ENCODE data around the gene HERPUD1.
"Not testable (repeated sequence)": the region's sequence is repeated elsewhere in the genome, so short reads cannot be mapped to it uniquely, and the experiment has no call there.

HERPUD1 gene

GRCh38 chr16:56931892-56932720 is at the start of gene HERPUD1:
Gene HERPUD1 (plus strand): TSS chr16:56932142. CDS start chr16:56932245, 103 bp downstream.
- no peaks in the 10 kb centered on the region for H3K27me3 Mint-ChIP-seq (ENCODE audit: low read depth)
- H3K27ac Mint-ChIP-seq: peak within 1 kb of the TSS; percentile 99
- peak within 1 kb of the TSS; percentile 99 for H3K4me3 Mint-ChIP-seq
- H3K4me1 Mint-ChIP-seq (ENCODE audit: low read depth): peaks cover 38% of the 10 kb centered on the region
- peaks cover 41% of the 10 kb centered on the region for H3K36me3 Mint-ChIP-seq (ENCODE audit: low read depth)
- no peaks in the 10 kb centered on the region for H3K9me3 Mint-ChIP-seq

- Mint-ChIP-seq H3K36me3 (ENCODE audit: low read depth) (no peaks in the 10 kb centered on the region), H3K27me3 (ENCODE audit: low read depth) (no peaks in the 10 kb centered on the region), H3K9me3 (no peaks in the 10 kb centered on the region), H3K27ac (no peak overlapping the region), H3K4me1 (ENCODE audit: low read depth) (no peaks in the 10 kb centered on the region), H3K4me3 (no peak overlapping the region)
Observed at GRCh38 chr16:56883586-56883985, 48.4 kb upstream of the HERPUD1 start.

- Mint-ChIP-seq H3K4me3 (no peak overlapping the region), H3K27me3 (ENCODE audit: low read depth) (no peaks in the 10 kb centered on the region), H3K27ac (no peak overlapping the region), H3K36me3 (ENCODE audit: low read depth) (no peaks in the 10 kb centered on the region), H3K4me1 (ENCODE audit: low read depth) (no peaks in the 10 kb centered on the region), H3K9me3 (no peaks in the 10 kb centered on the region)
Observed at GRCh38 chr16:56884026-56884582, 47.8 kb upstream of the HERPUD1 start.

GRCh38 chr16:56884929-56885328 is 47.0 kb upstream of the HERPUD1 start:
- H3K4me3 Mint-ChIP-seq; H3K4me1 Mint-ChIP-seq (ENCODE audit: low read depth); H3K9me3 Mint-ChIP-seq; H3K27me3 Mint-ChIP-seq (ENCODE audit: low read depth); H3K27ac Mint-ChIP-seq; H3K36me3 Mint-ChIP-seq (ENCODE audit: low read depth): not testable (repeated sequence)

- Mint-ChIP-seq H3K4me1 (ENCODE audit: low read depth) (no peaks in the 10 kb centered on the region), H3K27ac (no peak overlapping the region), H3K36me3 (ENCODE audit: low read depth) (no peaks in the 10 kb centered on the region), H3K4me3 (no peak overlapping the region), H3K9me3 (no peaks in the 10 kb centered on the region), H3K27me3 (ENCODE audit: low read depth) (no peaks in the 10 kb centered on the region)
Observed at GRCh38 chr16:56885446-56886162, 46.3 kb upstream of the HERPUD1 start.

GRCh38 chr16:56886296-56886695 is 45.6 kb upstream of the HERPUD1 start:
- Mint-ChIP-seq H3K9me3 (no peaks in the 10 kb centered on the region), H3K36me3 (ENCODE audit: low read depth) (no peaks in the 10 kb centered on the region), H3K27ac (no peak overlapping the region), H3K27me3 (ENCODE audit: low read depth) (no peaks in the 10 kb centered on the region), H3K4me3 (no peak overlapping the region), H3K4me1 (ENCODE audit: low read depth) (no peaks in the 10 kb centered on the region)

GRCh38 chr16:56886826-56887225 is 45.1 kb upstream of the HERPUD1 start:
- no peaks in the 10 kb centered on the region for H3K9me3 Mint-ChIP-seq
- H3K4me3 Mint-ChIP-seq: no peak overlapping the region
- H3K27ac Mint-ChIP-seq: no peak overlapping the region
- H3K27me3 Mint-ChIP-seq (ENCODE audit: low read depth): no peaks in the 10 kb centered on the region
- H3K4me1 Mint-ChIP-seq (ENCODE audit: low read depth): no peaks in the 10 kb centered on the region
- H3K36me3 Mint-ChIP-seq (ENCODE audit: low read depth): no peaks in the 10 kb centered on the region

- Mint-ChIP-seq H3K27me3 (ENCODE audit: low read depth) (no peaks in the 10 kb centered on the region), H3K9me3 (no peaks in the 10 kb centered on the region), H3K27ac (no peak overlapping the region), H3K4me3 (no peak overlapping the region), H3K36me3 (ENCODE audit: low read depth) (no peaks in the 10 kb centered on the region), H3K4me1 (ENCODE audit: low read depth) (no peaks in the 10 kb centered on the region)
Observed at GRCh38 chr16:56888806-56889205, 43.1 kb upstream of the HERPUD1 start.

- Mint-ChIP-seq H3K4me1 (ENCODE audit: low read depth) (no peaks in the 10 kb centered on the region), H3K27me3 (ENCODE audit: low read depth) (no peaks in the 10 kb centered on the region), H3K9me3 (no peaks in the 10 kb centered on the region), H3K36me3 (ENCODE audit: low read depth) (no peaks in the 10 kb centered on the region), H3K27ac (no peak overlapping the region), H3K4me3 (no peak overlapping the region)
Observed at GRCh38 chr16:56889206-56889605, 42.7 kb upstream of the HERPUD1 start.

GRCh38 chr16:56891685-56892084 is 40.3 kb upstream of the HERPUD1 start:
- Mint-ChIP-seq H3K27me3 (ENCODE audit: low read depth) (no peaks in the 10 kb centered on the region), H3K4me1 (ENCODE audit: low read depth) (no peaks in the 10 kb centered on the region), H3K4me3 (no peak overlapping the region), H3K27ac (no peak overlapping the region), H3K9me3 (no peaks in the 10 kb centered on the region), H3K36me3 (ENCODE audit: low read depth) (no peaks in the 10 kb centered on the region)

- H3K27ac Mint-ChIP-seq: no peak overlapping the region
- H3K27me3 Mint-ChIP-seq (ENCODE audit: low read depth): peaks cover 2% of the 10 kb centered on the region
- H3K9me3 Mint-ChIP-seq: no peaks in the 10 kb centered on the region
Observed at GRCh38 chr16:56892705-56893104, 39.2 kb upstream of the HERPUD1 start.

GRCh38 chr16:56894331-56894917 is 37.5 kb upstream of the HERPUD1 start:
- H3K9me3 Mint-ChIP-seq: no peaks in the 10 kb centered on the region
- H3K27me3 Mint-ChIP-seq (ENCODE audit: low read depth): peaks cover 4% of the 10 kb centered on the region
- H3K36me3 Mint-ChIP-seq (ENCODE audit: low read depth): no peaks in the 10 kb centered on the region
- H3K27ac Mint-ChIP-seq: no peak overlapping the region
- no peak overlapping the region for H3K4me3 Mint-ChIP-seq
- peaks cover 13% of the 10 kb centered on the region for H3K4me1 Mint-ChIP-seq (ENCODE audit: low read depth)

More at GRCh38 chr16:56892705-56893104, 39.2 kb upstream of the HERPUD1 start:
- Mint-ChIP-seq H3K4me1 (ENCODE audit: low read depth) (peaks cover 4% of the 10 kb centered on the region), H3K4me3 (no peak overlapping the region), H3K36me3 (ENCODE audit: low read depth) (no peaks in the 10 kb centered on the region)

- Mint-ChIP-seq H3K4me1 (ENCODE audit: low read depth) (peaks cover 14% of the 10 kb centered on the region), H3K9me3 (no peaks in the 10 kb centered on the region), H3K27me3 (ENCODE audit: low read depth) (peaks cover 14% of the 10 kb centered on the region), H3K27ac (no peak overlapping the region), H3K36me3 (ENCODE audit: low read depth) (no peaks in the 10 kb centered on the region), H3K4me3 (no peak overlapping the region)
Observed at GRCh38 chr16:56895813-56896212, 36.1 kb upstream of the HERPUD1 start.

GRCh38 chr16:56896244-56896643 is 35.7 kb upstream of the HERPUD1 start:
- peaks cover 17% of the 10 kb centered on the region for H3K4me1 Mint-ChIP-seq (ENCODE audit: low read depth)
- H3K27me3 Mint-ChIP-seq (ENCODE audit: low read depth): peaks cover 18% of the 10 kb centered on the region
- no peak overlapping the region for H3K27ac Mint-ChIP-seq
- H3K36me3 Mint-ChIP-seq (ENCODE audit: low read depth): no peaks in the 10 kb centered on the region
- H3K4me3 Mint-ChIP-seq: no peak overlapping the region
- H3K9me3 Mint-ChIP-seq: no peaks in the 10 kb centered on the region
